ENCODE data around the gene USP15.

GRCh38 chr12:62247281-62248045 is 12.7 kb upstream of the USP15 start:
- TF ChIP-seq CTCF (IDR thresholded peaks at IDR 0.05) (no peak), POLR2A (IDR thresholded peaks at IDR 0.05) (no peak), POLR2AphosphoS5 (IDR thresholded peaks at IDR 0.05; ENCODE audit: insufficient read depth in 1 of 2, low read depth in 1 of 2) (no peak)

Data from vagina (tissue), 2 donors.